Osteoblast (primary cell): Measurements from ENCODE around the gene BATF2. TPM values are rescaled to one million over a fixed set of nuclear protein-coding genes. Genes with fewer than 3 reads are reported as not detected.

ENCODE experiments used
- DNase-seq: peaks from one replicate; pipeline ENCODE4 v3.0.0; 2011; ENCODE audit warnings: low spot score, mixed read lengths; ENCODE audit not compliant: insufficient read length; ENCODE audit errors: missing footprints
- H2AFZ ChIP-seq: 2 replicates; pipeline ENCODE4 v1.6.0; 2011; ENCODE audit warnings: mild to moderate bottlenecking, low read length
- H3K27ac ChIP-seq: 2 replicates; pipeline ENCODE4 v1.5.1; 2011; ENCODE audit warnings: mild to moderate bottlenecking, low read depth, low read length, moderate library complexity
- H3K27me3 ChIP-seq: 2 replicates; pipeline ENCODE4 v1.6.0; 2012; ENCODE audit warnings: mild to moderate bottlenecking, control low read depth, inconsistent platforms, low read length, moderate library complexity; ENCODE audit not compliant: insufficient read depth
- H3K36me3 ChIP-seq: 2 replicates; pipeline ENCODE4 v1.5.1; 2011; ENCODE audit warnings: mild to moderate bottlenecking, low read length, control low read depth, moderate library complexity; ENCODE audit not compliant: insufficient read depth
- H3K4me1 ChIP-seq: 2 replicates; pipeline ENCODE4 v1.5.1; 2011; ENCODE audit warnings: mild to moderate bottlenecking, low read length, control low read depth, moderate library complexity; ENCODE audit not compliant: insufficient read depth
- H3K4me2 ChIP-seq: 2 replicates; pipeline ENCODE4 v1.6.0; 2011; ENCODE audit warnings: mild to moderate bottlenecking, low read length; ENCODE audit not compliant: insufficient read depth
- H3K4me3 ChIP-seq: fragments of 200-600 bp; sonication (generic); 3 replicates; pipeline ENCODE4 v1.5.1; 2012; ENCODE audit warnings: mild to moderate bottlenecking, low read length, inconsistent platforms; ENCODE audit not compliant: insufficient read depth
- H3K79me2 ChIP-seq: 2 replicates; pipeline ENCODE4 v1.6.0; 2012; ENCODE audit warnings: mild to moderate bottlenecking, low read length, control low read depth, inconsistent platforms; ENCODE audit not compliant: insufficient read depth
- H3K9me3 ChIP-seq: 2 replicates; pipeline ENCODE4 v1.5.1; 2011; ENCODE audit warnings: low read depth, low read length, control low read depth
- H4K20me1 ChIP-seq: 2 replicates; pipeline ENCODE4 v1.6.0; 2012; ENCODE audit warnings: mild to moderate bottlenecking, low read length, control low read depth; ENCODE audit not compliant: insufficient read depth
- CTCF ChIP-seq: IDR thresholded peaks from 2 replicates; pipeline ENCODE4 v1.5.1; 2011; ENCODE audit warnings: mild to moderate bottlenecking, low read depth, low read length, moderate library complexity; ENCODE audit errors: extremely low read depth
- total RNA-seq: library from RNA; depleted of rRNA; stranded (reverse); fragments of >200 nt; gene quantifications from 2 replicates; pipeline ENCODE4 v1.2.3, GENCODE V29; 2012

The BATF2 gene
- 0.29 and 1.4 TPM in 2 replicates for total RNA-seq

- H3K4me3 ChIP-seq = peak within 1 kb of the TSS; percentile 67
- peaks cover 9% of the 10 kb centered on the region for H3K4me1 ChIP-seq
- peak within 1 kb of the TSS; percentile 79 for H3K4me2 ChIP-seq
- H4K20me1 ChIP-seq = no peaks in the 10 kb centered on the region
- DNase-seq = peak; percentile 90
- H3K79me2 ChIP-seq = no peaks in the 10 kb centered on the region
- no peaks in the 10 kb centered on the region for H3K27me3 ChIP-seq
- H3K27ac ChIP-seq = peak within 1 kb of the TSS; percentile 8
- TF ChIP-seq CTCF = peak; percentile 23
- no peaks in the 10 kb centered on the region for H3K36me3 ChIP-seq
- no peaks in the 10 kb centered on the region for H3K9me3 ChIP-seq
- peak within 1 kb of the TSS; percentile 74 for H2AFZ ChIP-seq
These were observed at the start of gene BATF2 for GRCh38 chr11:64996710-64997380. Gene BATF2, minus strand, starts transcription at chr11:64996971. Its CDS starts 57 bp downstream, at chr11:64996914.

GRCh38 chr11:65045728-65046127, 49.0 kb upstream of the BATF2 start:
- no peak overlapping the region for H3K4me2 ChIP-seq
- H3K4me3 ChIP-seq = no peak overlapping the region
- H3K4me1 ChIP-seq = peaks cover 15% of the 10 kb centered on the region
- peaks cover 2% of the 10 kb centered on the region for H3K36me3 ChIP-seq
- H3K79me2 ChIP-seq = peaks cover 6% of the 10 kb centered on the region
- no peaks in the 10 kb centered on the region for H4K20me1 ChIP-seq
- DNase-seq = peak; percentile 80
- H3K27me3 ChIP-seq = no peaks in the 10 kb centered on the region
- H3K9me3 ChIP-seq = no peaks in the 10 kb centered on the region
- no peak for TF ChIP-seq CTCF
- no peak overlapping the region for H3K27ac ChIP-seq
- no peak overlapping the region for H2AFZ ChIP-seq

- H3K4me1 ChIP-seq = peaks cover 21% of the 10 kb centered on the region
- H2AFZ ChIP-seq = no peak overlapping the region
- H3K9me3 ChIP-seq = no peaks in the 10 kb centered on the region
- H3K4me2 ChIP-seq = no peak overlapping the region
- peaks cover 6% of the 10 kb centered on the region for H3K79me2 ChIP-seq
- peaks cover 2% of the 10 kb centered on the region for H3K36me3 ChIP-seq
- no peak overlapping the region for H3K4me3 ChIP-seq
- no peak for DNase-seq
- no peaks in the 10 kb centered on the region for H4K20me1 ChIP-seq
- H3K27ac ChIP-seq = no peak overlapping the region
- no peaks in the 10 kb centered on the region for H3K27me3 ChIP-seq
- TF ChIP-seq CTCF = no peak
These were observed 48.3 kb upstream of the BATF2 start for GRCh38 chr11:65045061-65045460.

- Histone ChIP-seq H2AFZ (no peak overlapping the region), H3K4me2 (no peak overlapping the region), H4K20me1 (no peaks in the 10 kb centered on the region), H3K27ac (no peak overlapping the region), H3K36me3 (peaks cover 2% of the 10 kb centered on the region), H3K4me3 (no peak overlapping the region), H3K27me3 (no peaks in the 10 kb centered on the region), H3K4me1 (peaks cover 21% of the 10 kb centered on the region), H3K9me3 (no peaks in the 10 kb centered on the region), H3K79me2 (peaks cover 6% of the 10 kb centered on the region)
- peak; percentile 94 for DNase-seq
- TF ChIP-seq CTCF = no peak
These were observed 47.2 kb upstream of the BATF2 start for GRCh38 chr11:65043881-65044501.
